Breast epithelium (tissue), 3 donors: ENCODE results near the gene PHKA2.

Experiments
- POLR2AphosphoS5 ChIP-seq, 3 donors: sonication (generic); formaldehyde crosslinking; IDR thresholded peaks; one replicate each; pipeline ENCODE4 v1.6.1; 2017; ENCODE audit warnings: antibody characterized with exemption in 3 of 3
- TF ChIP-seq, protein P1 (sequence below), 3 donors: fragments of 450-650 bp; IDR thresholded peaks; one replicate each; pipeline ENCODE4 v1.5.1; 2016 to 2017; ENCODE audit warnings: antibody characterized with exemption in 3 of 3, mild to moderate bottlenecking in 3 of 3, moderate library complexity in 3 of 3

DNA sequence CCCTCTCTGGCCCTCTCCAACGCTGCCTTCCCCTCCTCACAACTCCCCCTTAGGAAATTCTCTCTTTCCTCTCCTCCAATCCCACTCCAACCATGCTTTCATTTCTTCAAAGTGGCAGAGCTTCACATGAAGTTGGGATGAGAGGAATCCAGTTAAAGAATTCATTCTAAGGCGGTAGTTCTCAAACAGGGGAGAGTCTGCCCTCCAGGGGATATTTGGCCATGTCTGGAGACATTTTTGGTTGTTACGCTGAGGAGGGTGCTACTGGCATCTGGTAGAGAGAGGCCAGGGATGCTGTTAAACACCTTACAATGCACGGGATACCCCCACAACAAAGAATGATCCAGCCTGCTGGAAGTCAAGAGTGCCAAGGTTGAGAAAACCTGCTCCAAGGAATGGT is 40.5 kb upstream of the PHKA2 start:
- TF ChIP-seq, protein P1, sequence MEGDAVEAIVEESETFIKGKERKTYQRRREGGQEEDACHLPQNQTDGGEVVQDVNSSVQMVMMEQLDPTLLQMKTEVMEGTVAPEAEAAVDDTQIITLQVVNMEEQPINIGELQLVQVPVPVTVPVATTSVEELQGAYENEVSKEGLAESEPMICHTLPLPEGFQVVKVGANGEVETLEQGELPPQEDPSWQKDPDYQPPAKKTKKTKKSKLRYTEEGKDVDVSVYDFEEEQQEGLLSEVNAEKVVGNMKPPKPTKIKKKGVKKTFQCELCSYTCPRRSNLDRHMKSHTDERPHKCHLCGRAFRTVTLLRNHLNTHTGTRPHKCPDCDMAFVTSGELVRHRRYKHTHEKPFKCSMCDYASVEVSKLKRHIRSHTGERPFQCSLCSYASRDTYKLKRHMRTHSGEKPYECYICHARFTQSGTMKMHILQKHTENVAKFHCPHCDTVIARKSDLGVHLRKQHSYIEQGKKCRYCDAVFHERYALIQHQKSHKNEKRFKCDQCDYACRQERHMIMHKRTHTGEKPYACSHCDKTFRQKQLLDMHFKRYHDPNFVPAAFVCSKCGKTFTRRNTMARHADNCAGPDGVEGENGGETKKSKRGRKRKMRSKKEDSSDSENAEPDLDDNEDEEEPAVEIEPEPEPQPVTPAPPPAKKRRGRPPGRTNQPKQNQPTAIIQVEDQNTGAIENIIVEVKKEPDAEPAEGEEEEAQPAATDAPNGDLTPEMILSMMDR (IDR thresholded peaks at IDR 0.05), result no peak
- TF ChIP-seq POLR2AphosphoS5 (IDR thresholded peaks at IDR 0.05), result no peak
